Smooth muscle cell (in vitro differentiated cells): ENCODE data around the gene PPFIBP2. TPM values are rescaled to one million over a fixed set of nuclear protein-coding genes. Genes with fewer than 3 reads are reported as not detected.

Experiments
- DNase-seq: peaks from one replicate; lab custom pipeline; 2025; ENCODE audit not compliant: unreplicated experiment; lab: John Stamatoyannopoulos, UW
- H2AFZ ChIP-seq: fragments of 200-600 bp; sonication (generic); 2 replicates; pipeline ENCODE4 v1.6.0; 2016; ENCODE audit warnings: antibody characterized with exemption, low read depth, mild to moderate bottlenecking
- H3F3A ChIP-seq: fragments of 200-600 bp; sonication (generic); 2 replicates; pipeline ENCODE4 v1.6.0; 2017; ENCODE audit warnings: antibody characterized with exemption, low read depth
- H3K27ac ChIP-seq: fragments of 200-600 bp; sonication (generic); 2 replicates; pipeline ENCODE4 v1.5.1; 2016; ENCODE audit warnings: low read depth, mild to moderate bottlenecking
- H3K27me3 ChIP-seq: fragments of 200-600 bp; sonication (generic); 2 replicates; pipeline ENCODE4 v1.6.1; 2016; ENCODE audit warnings: low read depth, mild to moderate bottlenecking
- H3K36me3 ChIP-seq: fragments of 200-600 bp; sonication (generic); 2 replicates; pipeline ENCODE4 v1.5.1; 2016; ENCODE audit warnings: low read depth
- H3K4me1 ChIP-seq: fragments of 200-600 bp; sonication (generic); 2 replicates; pipeline ENCODE4 v1.5.1; 2016; ENCODE audit warnings: low read depth
- H3K4me2 ChIP-seq: fragments of 200-600 bp; sonication (generic); 2 replicates; pipeline ENCODE4 v1.6.0; 2016; ENCODE audit warnings: mild to moderate bottlenecking
- H3K4me3 ChIP-seq: fragments of 200-600 bp; sonication (generic); 2 replicates; pipeline ENCODE4 v1.5.1; 2016; ENCODE audit warnings: mild to moderate bottlenecking
- H3K79me2 ChIP-seq: fragments of 200-600 bp; sonication (generic); 2 replicates; pipeline ENCODE4 v1.6.0; 2016; ENCODE audit warnings: low read depth, mild to moderate bottlenecking
- H3K9ac ChIP-seq: fragments of 200-600 bp; sonication (generic); 2 replicates; pipeline ENCODE4 v1.6.0; 2016; ENCODE audit warnings: low read depth
- H3K9me3 ChIP-seq: fragments of 200-600 bp; sonication (generic); replicated peaks from 2 replicates; pipeline ENCODE4 v1.5.1; 2016; ENCODE audit warnings: low read depth
- H4K20me1 ChIP-seq: fragments of 200-600 bp; sonication (generic); 2 replicates; pipeline ENCODE4 v1.6.0; 2016; ENCODE audit warnings: low read depth
- WGBS: methylation state at CpG from one replicate; pipeline ENCODE4 v1.1.7; 2016; ENCODE audit warnings: low lambda C conversion rate; 5-methylcytosine and 5-hydroxymethylcytosine counted together
- polyA plus RNA-seq: library from polyadenylated mRNA; unstranded; fragments of >200 nt; fragmentation: Nextera tagmentation; extraction: Ambion mirVana; gene quantifications from 2 replicates; pipeline ENCODE4 v1.2.1, GENCODE V29; 2016
- total RNA-seq: library from RNA; depleted of rRNA; stranded (reverse); fragments of >200 nt; gene quantifications from 2 replicates; pipeline ENCODE4 v1.2.3, GENCODE V29; 2014
- TF ChIP-seq, protein P1 (sequence below): fragments of 200-600 bp; sonication (generic); IDR thresholded peaks from 2 replicates; pipeline ENCODE4 v1.5.1; 2017; ENCODE audit warnings: borderline replicate concordance, mild to moderate bottlenecking, antibody characterized with exemption; ENCODE audit not compliant: insufficient read depth, poor library complexity, severe bottlenecking

Gene PPFIBP2
- total and polyA plus RNA-seq, 2 experiments from 2014 or later = 9.8 to 20.2 TPM

DNA sequence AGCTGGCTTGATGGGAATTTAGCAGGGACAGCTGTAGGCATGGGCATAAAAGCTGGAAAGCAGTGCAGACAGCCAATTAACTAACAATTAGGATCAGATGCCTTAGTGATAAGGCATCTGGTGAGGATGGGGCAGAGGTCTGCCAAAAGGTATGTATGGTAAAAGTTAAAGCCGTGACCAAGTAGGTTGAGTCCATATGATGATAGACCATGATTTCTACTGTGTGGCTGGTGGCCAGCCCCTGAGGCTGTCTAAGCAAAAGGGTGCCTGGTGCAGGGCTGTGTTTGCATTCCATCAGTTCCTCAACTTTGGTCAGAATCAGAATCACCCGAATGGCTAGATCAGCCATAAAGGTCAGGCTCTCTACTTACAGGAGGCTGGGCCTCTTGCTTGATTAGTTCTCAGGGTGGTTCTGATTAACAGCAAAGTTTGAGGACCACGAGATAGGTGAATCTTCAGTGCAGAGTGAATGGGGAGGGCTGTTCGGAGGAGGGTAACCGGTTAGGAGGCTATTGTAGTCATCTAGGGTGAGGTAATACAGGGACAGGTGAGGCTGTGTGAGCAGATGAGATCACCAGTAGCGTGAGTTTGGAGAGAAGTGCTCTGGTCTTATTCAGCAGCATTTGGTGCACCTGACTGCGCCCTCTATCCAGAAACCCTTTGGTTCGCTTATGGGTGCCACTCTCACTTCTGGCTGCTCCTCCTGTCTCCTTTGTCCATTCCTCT is 27.2 kb downstream of the PPFIBP2 start:
- H3K4me3 ChIP-seq = no peak overlapping the region
- no peaks in the 10 kb centered on the region for H3K79me2 ChIP-seq
- 68% methylated on average over 8 of the region's 8 CpGs for WGBS
- H3K36me3 ChIP-seq = no peaks in the 10 kb centered on the region
- H3K4me1 ChIP-seq = no peaks in the 10 kb centered on the region
- H3K9ac ChIP-seq = no peak overlapping the region
- H3K27me3 ChIP-seq = no peaks in the 10 kb centered on the region
- H4K20me1 ChIP-seq = no peaks in the 10 kb centered on the region
- H3K9me3 ChIP-seq = no peaks in the 10 kb centered on the region
- H3K4me2 ChIP-seq = no peak overlapping the region
- H2AFZ ChIP-seq = no peak overlapping the region
- TF ChIP-seq, protein P1, sequence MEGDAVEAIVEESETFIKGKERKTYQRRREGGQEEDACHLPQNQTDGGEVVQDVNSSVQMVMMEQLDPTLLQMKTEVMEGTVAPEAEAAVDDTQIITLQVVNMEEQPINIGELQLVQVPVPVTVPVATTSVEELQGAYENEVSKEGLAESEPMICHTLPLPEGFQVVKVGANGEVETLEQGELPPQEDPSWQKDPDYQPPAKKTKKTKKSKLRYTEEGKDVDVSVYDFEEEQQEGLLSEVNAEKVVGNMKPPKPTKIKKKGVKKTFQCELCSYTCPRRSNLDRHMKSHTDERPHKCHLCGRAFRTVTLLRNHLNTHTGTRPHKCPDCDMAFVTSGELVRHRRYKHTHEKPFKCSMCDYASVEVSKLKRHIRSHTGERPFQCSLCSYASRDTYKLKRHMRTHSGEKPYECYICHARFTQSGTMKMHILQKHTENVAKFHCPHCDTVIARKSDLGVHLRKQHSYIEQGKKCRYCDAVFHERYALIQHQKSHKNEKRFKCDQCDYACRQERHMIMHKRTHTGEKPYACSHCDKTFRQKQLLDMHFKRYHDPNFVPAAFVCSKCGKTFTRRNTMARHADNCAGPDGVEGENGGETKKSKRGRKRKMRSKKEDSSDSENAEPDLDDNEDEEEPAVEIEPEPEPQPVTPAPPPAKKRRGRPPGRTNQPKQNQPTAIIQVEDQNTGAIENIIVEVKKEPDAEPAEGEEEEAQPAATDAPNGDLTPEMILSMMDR = no peak
- no peak overlapping the region for H3K27ac ChIP-seq
- peaks cover 4% of the 10 kb centered on the region for H3F3A ChIP-seq
- no peak for DNase-seq

GRCh38 chr11:7543302-7543701 is 29.5 kb downstream of the PPFIBP2 start:
- Histone ChIP-seq H2AFZ (no peak overlapping the region), H3K9me3 (no peaks in the 10 kb centered on the region), H3K36me3 (no peaks in the 10 kb centered on the region), H3K4me1 (no peaks in the 10 kb centered on the region), H3K27me3 (no peaks in the 10 kb centered on the region), H3K79me2 (no peaks in the 10 kb centered on the region), H4K20me1 (no peaks in the 10 kb centered on the region), H3K4me3 (no peak overlapping the region), H3K27ac (peak overlapping the region; percentile 15), H3K9ac (no peak overlapping the region), H3K4me2 (peak overlapping the region; percentile 3), H3F3A (peaks cover 4% of the 10 kb centered on the region)
- TF ChIP-seq, protein P1 = no peak
- no peak for DNase-seq
- 50% methylated on average over 1 of the region's 1 CpG for WGBS

DNA sequence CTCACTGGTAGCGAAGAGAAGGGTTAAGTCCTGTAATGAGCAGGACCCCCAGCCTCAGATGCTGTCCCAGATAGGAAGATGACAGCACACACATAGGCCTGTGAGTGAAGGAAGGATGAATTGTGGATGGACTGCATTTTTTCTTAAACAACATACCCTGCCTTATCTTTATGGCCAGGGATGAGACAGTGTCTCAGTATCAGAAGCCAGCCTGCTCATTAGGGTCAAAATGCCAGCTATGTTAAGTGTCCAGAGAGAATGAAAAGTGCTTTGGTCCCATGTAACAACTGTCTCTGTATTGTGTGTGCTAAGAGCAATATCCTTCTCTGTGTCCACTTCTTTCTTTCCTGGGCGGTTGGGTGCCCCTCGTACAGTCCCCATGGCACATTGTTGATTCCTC is 30.2 kb downstream of the PPFIBP2 start:
- DNase-seq = no peak
- no peaks in the 10 kb centered on the region for H3K4me1 ChIP-seq
- no peak overlapping the region for H3K4me3 ChIP-seq
- H2AFZ ChIP-seq = no peak overlapping the region
- H3K9ac ChIP-seq = no peak overlapping the region
- TF ChIP-seq, protein P1 = no peak
- WGBS = 37% methylated on average over 3 of the region's 3 CpGs
- no peaks in the 10 kb centered on the region for H3K9me3 ChIP-seq
- peak overlapping the region; percentile 19 for H3K4me2 ChIP-seq
- H3K36me3 ChIP-seq = no peaks in the 10 kb centered on the region
- no peaks in the 10 kb centered on the region for H3K79me2 ChIP-seq
- H4K20me1 ChIP-seq = no peaks in the 10 kb centered on the region
- peaks cover 3% of the 10 kb centered on the region for H3F3A ChIP-seq
- no peak overlapping the region for H3K27ac ChIP-seq
- H3K27me3 ChIP-seq = no peaks in the 10 kb centered on the region

- Histone ChIP-seq H2AFZ (no peak overlapping the region), H3K27me3 (no peaks in the 10 kb centered on the region), H4K20me1 (no peaks in the 10 kb centered on the region), H3K36me3 (no peaks in the 10 kb centered on the region), H3K27ac (no peak overlapping the region), H3F3A (no peaks in the 10 kb centered on the region), H3K4me3 (no peak overlapping the region), H3K9me3 (no peaks in the 10 kb centered on the region), H3K79me2 (no peaks in the 10 kb centered on the region), H3K4me1 (no peaks in the 10 kb centered on the region), H3K4me2 (no peak overlapping the region), H3K9ac (no peak overlapping the region)
- TF ChIP-seq, protein P1 = no peak
- 98% methylated on average over 4 of the region's 4 CpGs for WGBS
- DNase-seq = no peak
Measured at GRCh38 chr11:7545611-7546010, 31.8 kb downstream of the PPFIBP2 start.
